Activated B cell treated with CpG ODN at 0.5 μM for 24 hours (primary cell): ENCODE data around the gene NPAS3. TPM values are rescaled to one million over a fixed set of nuclear protein-coding genes. Genes with fewer than 3 reads are reported as not detected.

Experiments
- ATAC-seq: fragments of 200-7000 bp; cut with Tn5 transposase; one replicate; pipeline ENCODE4 v1.10.0; 2021; ENCODE audit warnings: low read depth, mild to moderate bottlenecking, moderate library complexity
- CTCF ChIA-PET: fragments of 350-600 bp; sonication (Branson Sonifier 250); formaldehyde crosslinking; loops from one replicate; lab custom pipeline; 2021; ENCODE audit warnings: antibody characterized with exemption; lab: Charles Lee
- POLR2A ChIA-PET: fragments of 350-600 bp; sonication (Branson Sonifier 250); formaldehyde crosslinking; loops from one replicate; lab custom pipeline; 2021; ENCODE audit warnings: antibody characterized with exemption; lab: Charles Lee
- DNase-seq: peaks from one replicate; pipeline ENCODE4 v3.0.0; 2022
- H3K27ac Mint-ChIP-seq: one replicate; pipeline ENCODE4 v1.8.0; 2020; ENCODE audit warnings: mixed read lengths
- H3K27me3 Mint-ChIP-seq: one replicate; pipeline ENCODE4 v1.8.0; 2021; ENCODE audit warnings: mixed read lengths
- H3K36me3 Mint-ChIP-seq: one replicate; pipeline ENCODE4 v1.8.0; 2021; ENCODE audit warnings: low read depth, mixed read lengths
- H3K4me1 Mint-ChIP-seq: one replicate; pipeline ENCODE4 v1.8.0; 2021; ENCODE audit warnings: mixed read lengths
- H3K4me3 Mint-ChIP-seq: one replicate; pipeline ENCODE4 v1.8.0; 2020; ENCODE audit warnings: mild to moderate bottlenecking, mixed read lengths
- H3K9me3 Mint-ChIP-seq: one replicate; pipeline ENCODE4 v1.8.0; 2020; ENCODE audit warnings: mixed read lengths
- intact Hi-C: fragments of 100-400 bp; cut with micrococcal nuclease; formaldehyde crosslinking; loops from one replicate; pipeline ENCODE4 v1.15.1; 2024
- total RNA-seq: library from RNA; stranded (reverse); gene quantifications from 2 replicates; pipeline ENCODE4 v1.2.3, GENCODE V29; 2022
- TF ChIP-seq, protein P1 (sequence below): fragments of 200-600 bp; IDR thresholded peaks from one replicate; pipeline ENCODE4 v1.8.0; 2022; ENCODE audit warnings: antibody characterized with exemption, mild to moderate bottlenecking

NPAS3 gene
- total RNA-seq, 1 donor from 2014 or later, result not detected

DNA sequence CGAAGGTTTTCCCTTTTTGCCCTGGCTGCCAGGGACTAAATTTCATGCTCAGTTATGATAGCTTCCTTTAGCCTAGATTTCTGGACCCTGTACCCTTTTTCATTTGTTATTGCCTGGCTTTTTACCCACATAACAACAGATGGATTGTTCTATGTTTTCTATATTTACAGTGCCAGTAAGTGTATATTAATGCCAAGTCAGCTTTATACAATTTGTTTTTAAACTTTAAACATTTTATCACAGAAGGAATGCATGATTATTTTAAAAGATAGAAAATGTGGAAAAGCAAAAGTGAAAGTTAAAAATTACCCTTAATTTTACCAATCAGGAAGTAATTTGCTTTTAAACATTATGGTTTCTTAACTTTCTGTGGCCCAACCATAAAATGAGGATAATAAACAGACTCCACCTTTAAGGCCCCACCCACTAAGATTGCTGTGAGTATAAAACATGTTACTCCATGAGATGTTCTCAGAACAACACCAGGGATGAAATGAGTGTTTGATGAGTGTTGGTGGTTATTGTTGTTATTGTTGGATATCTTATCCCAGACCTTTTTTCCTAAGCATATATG, 515.4 kb downstream of the NPAS3 start:
- H3K4me1 Mint-ChIP-seq, result peaks cover 2% of the 10 kb centered on the region
- H3K4me3 Mint-ChIP-seq, result no peak overlapping the region
- H3K9me3 Mint-ChIP-seq, result no peaks in the 10 kb centered on the region
- CTCF ChIA-PET, result no interaction called here
- H3K27me3 Mint-ChIP-seq, result no peaks in the 10 kb centered on the region
- intact Hi-C loops, result no loop called here
- no peaks in the 10 kb centered on the region for H3K36me3 Mint-ChIP-seq
- no peak for DNase-seq
- no peak overlapping the region for H3K27ac Mint-ChIP-seq
- POLR2A ChIA-PET, result no interaction called here
- no peak for ATAC-seq
- TF ChIP-seq, protein P1, sequence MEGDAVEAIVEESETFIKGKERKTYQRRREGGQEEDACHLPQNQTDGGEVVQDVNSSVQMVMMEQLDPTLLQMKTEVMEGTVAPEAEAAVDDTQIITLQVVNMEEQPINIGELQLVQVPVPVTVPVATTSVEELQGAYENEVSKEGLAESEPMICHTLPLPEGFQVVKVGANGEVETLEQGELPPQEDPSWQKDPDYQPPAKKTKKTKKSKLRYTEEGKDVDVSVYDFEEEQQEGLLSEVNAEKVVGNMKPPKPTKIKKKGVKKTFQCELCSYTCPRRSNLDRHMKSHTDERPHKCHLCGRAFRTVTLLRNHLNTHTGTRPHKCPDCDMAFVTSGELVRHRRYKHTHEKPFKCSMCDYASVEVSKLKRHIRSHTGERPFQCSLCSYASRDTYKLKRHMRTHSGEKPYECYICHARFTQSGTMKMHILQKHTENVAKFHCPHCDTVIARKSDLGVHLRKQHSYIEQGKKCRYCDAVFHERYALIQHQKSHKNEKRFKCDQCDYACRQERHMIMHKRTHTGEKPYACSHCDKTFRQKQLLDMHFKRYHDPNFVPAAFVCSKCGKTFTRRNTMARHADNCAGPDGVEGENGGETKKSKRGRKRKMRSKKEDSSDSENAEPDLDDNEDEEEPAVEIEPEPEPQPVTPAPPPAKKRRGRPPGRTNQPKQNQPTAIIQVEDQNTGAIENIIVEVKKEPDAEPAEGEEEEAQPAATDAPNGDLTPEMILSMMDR, result no peak

DNA sequence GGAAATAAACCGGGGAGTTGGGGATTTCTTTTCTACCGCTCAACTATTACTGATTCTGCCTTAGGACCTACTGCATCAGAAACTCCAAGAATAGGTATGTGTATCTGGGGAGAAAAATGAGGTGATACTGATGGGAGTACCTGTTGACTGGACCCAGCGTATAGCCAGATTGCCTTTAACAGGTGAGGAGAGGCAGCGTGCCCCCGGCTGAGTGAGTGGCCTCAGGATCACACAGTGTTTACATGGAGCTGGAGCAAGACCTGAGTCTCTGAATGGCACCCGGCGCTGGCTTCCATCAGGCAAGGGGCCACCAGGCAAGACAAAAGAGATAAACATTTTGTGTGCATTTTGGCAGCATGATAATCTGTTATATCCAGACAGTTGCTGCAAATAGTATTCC, 516.0 kb downstream of the NPAS3 start:
- ChIA-PET POLR2A (no interaction called here), CTCF (no interaction called here)
- H3K27ac Mint-ChIP-seq, result no peak overlapping the region
- DNase-seq, result no peak
- no peaks in the 10 kb centered on the region for H3K27me3 Mint-ChIP-seq
- no peak overlapping the region for H3K4me3 Mint-ChIP-seq
- intact Hi-C loops, result no loop called here
- peaks cover 2% of the 10 kb centered on the region for H3K4me1 Mint-ChIP-seq
- ATAC-seq, result no peak
- H3K36me3 Mint-ChIP-seq, result no peaks in the 10 kb centered on the region
- TF ChIP-seq, protein P1, result no peak
- H3K9me3 Mint-ChIP-seq, result no peaks in the 10 kb centered on the region

GRCh38 chr14:33455654-33456345, 517.1 kb downstream of the NPAS3 start:
- H3K27me3 Mint-ChIP-seq, result no peaks in the 10 kb centered on the region
- ChIA-PET CTCF (interaction anchor here (1.1 kb wide), 1 partner anchor 10 kb away, joined by 3 read pairs; no protein-coding TSS in a partner anchor), POLR2A (no interaction called here)
- no peak overlapping the region for H3K27ac Mint-ChIP-seq
- H3K36me3 Mint-ChIP-seq, result no peaks in the 10 kb centered on the region
- no peak for DNase-seq
- TF ChIP-seq, protein P1, result no peak
- intact Hi-C loops, result no loop called here
- H3K4me3 Mint-ChIP-seq, result no peak overlapping the region
- no peak for ATAC-seq
- no peaks in the 10 kb centered on the region for H3K9me3 Mint-ChIP-seq
- peaks cover 2% of the 10 kb centered on the region for H3K4me1 Mint-ChIP-seq

GRCh38 chr14:33457021-33457420, 518.3 kb downstream of the NPAS3 start:
- ChIA-PET POLR2A (no interaction called here), CTCF (interaction anchor here (1.1 kb wide), 1 partner anchor 9 kb away, joined by 3 read pairs; no protein-coding TSS in a partner anchor)
- H3K27me3 Mint-ChIP-seq, result no peaks in the 10 kb centered on the region
- DNase-seq, result no peak
- H3K9me3 Mint-ChIP-seq, result no peaks in the 10 kb centered on the region
- H3K27ac Mint-ChIP-seq, result no peak overlapping the region
- H3K4me1 Mint-ChIP-seq, result peaks cover 2% of the 10 kb centered on the region
- no peak overlapping the region for H3K4me3 Mint-ChIP-seq
- ATAC-seq, result no peak
- intact Hi-C loops, result no loop called here
- H3K36me3 Mint-ChIP-seq, result no peaks in the 10 kb centered on the region
- TF ChIP-seq, protein P1, result no peak

DNA sequence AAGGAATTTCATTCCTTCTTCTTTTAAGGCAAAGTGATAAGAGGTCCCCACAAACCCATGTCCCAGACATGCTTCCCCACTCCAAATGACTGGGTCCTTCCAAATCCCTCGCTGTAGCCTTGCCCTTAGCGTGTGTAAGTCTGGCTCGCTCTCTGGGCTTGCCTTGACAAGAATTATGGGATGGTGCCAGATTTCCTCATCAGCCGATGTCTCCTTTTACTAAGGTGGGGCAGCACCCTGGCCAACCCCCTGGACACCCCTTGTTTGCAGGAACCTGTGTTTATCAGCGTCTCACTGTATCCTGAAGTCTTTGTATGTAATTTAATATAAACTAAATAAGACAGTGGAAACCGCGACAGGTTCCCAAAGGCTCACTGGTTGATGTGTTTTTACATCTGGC, 518.9 kb downstream of the NPAS3 start:
- POLR2A ChIA-PET, result no interaction called here
- H3K4me1 Mint-ChIP-seq, result peaks cover 2% of the 10 kb centered on the region
- TF ChIP-seq, protein P1, result no peak
- intact Hi-C loops, result no loop called here
- no peak overlapping the region for H3K27ac Mint-ChIP-seq
- no peaks in the 10 kb centered on the region for H3K36me3 Mint-ChIP-seq
- CTCF ChIA-PET, result no interaction called here
- H3K9me3 Mint-ChIP-seq, result no peaks in the 10 kb centered on the region
- ATAC-seq (no peak), DNase-seq (no peak)
- H3K4me3 Mint-ChIP-seq, result no peak overlapping the region
- no peaks in the 10 kb centered on the region for H3K27me3 Mint-ChIP-seq
